ENCODE results near the gene CDKN1B. TPM values are rescaled to one million over a fixed set of nuclear protein-coding genes. Genes with fewer than 3 reads are reported as not detected.
A peak's percentile ranks its signal among the peaks of the same experiment; 100 is the strongest.

CDKN1B gene
- total RNA-seq, 1 donor from 2014 or later = 84.2 TPM

DNA sequence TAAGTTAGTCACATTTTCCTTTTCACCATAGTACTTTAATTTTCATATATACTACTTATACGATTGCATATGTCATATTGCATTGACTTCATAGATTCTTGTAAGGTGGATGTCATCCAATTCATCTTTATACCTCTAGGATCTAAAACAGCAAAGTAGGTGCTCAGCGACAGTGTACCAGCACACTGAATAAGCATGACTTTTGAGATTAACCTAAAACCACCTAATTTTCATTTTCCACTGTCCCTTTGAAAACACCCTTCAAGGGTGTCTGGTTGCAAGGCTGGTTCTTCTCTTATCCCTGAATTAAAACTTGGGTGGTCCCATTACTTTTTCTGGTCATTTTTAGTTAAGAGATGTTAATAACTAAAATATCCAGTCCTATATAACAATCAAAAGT lies 25.6 kb upstream of the CDKN1B start:
- no peak overlapping the region for H3K4me3 ChIP-seq
- no peaks in the 10 kb centered on the region for H3K9me3 ChIP-seq (ENCODE audit: low read depth)
- Mint-ChIP-seq H3K27me3 (ENCODE audit: insufficient read depth, low read depth) (no peaks in the 10 kb centered on the region), H3K4me1 (peaks cover 19% of the 10 kb centered on the region), H3K36me3 (no peaks in the 10 kb centered on the region), H3K9me3 (no peaks in the 10 kb centered on the region), H3K4me3 (no peak overlapping the region), H3K27ac (no peak overlapping the region)
- no peak overlapping the region for H3K4me2 ChIP-seq
- H3K27me3 ChIP-seq = no peaks in the 10 kb centered on the region
- H3K36me3 ChIP-seq = no peaks in the 10 kb centered on the region
- H3K9ac ChIP-seq = no peak overlapping the region
- H3F3A ChIP-seq (ENCODE audit: low read depth) = peaks cover 22% of the 10 kb centered on the region
- H3K4me1 ChIP-seq = peaks cover 38% of the 10 kb centered on the region
- no peak overlapping the region for H3K27ac ChIP-seq
- no peaks in the 10 kb centered on the region for H4K20me1 ChIP-seq (ENCODE audit: low read depth)
- no peaks in the 10 kb centered on the region for H3K79me2 ChIP-seq (ENCODE audit: low read depth)
- TF ChIP-seq, protein P1, sequence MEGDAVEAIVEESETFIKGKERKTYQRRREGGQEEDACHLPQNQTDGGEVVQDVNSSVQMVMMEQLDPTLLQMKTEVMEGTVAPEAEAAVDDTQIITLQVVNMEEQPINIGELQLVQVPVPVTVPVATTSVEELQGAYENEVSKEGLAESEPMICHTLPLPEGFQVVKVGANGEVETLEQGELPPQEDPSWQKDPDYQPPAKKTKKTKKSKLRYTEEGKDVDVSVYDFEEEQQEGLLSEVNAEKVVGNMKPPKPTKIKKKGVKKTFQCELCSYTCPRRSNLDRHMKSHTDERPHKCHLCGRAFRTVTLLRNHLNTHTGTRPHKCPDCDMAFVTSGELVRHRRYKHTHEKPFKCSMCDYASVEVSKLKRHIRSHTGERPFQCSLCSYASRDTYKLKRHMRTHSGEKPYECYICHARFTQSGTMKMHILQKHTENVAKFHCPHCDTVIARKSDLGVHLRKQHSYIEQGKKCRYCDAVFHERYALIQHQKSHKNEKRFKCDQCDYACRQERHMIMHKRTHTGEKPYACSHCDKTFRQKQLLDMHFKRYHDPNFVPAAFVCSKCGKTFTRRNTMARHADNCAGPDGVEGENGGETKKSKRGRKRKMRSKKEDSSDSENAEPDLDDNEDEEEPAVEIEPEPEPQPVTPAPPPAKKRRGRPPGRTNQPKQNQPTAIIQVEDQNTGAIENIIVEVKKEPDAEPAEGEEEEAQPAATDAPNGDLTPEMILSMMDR (IDR thresholded peaks at IDR 0.05) = no peak
- TF ChIP-seq EZH2 (IDR thresholded peaks at IDR 0.05) (no peak), EZH2phosphoT487 (IDR thresholded peaks at IDR 0.05) (no peak)
- no peak for DNase-seq (ENCODE audit: low spot score)
- no peak overlapping the region for H2AFZ ChIP-seq (replicated peaks)

DNA sequence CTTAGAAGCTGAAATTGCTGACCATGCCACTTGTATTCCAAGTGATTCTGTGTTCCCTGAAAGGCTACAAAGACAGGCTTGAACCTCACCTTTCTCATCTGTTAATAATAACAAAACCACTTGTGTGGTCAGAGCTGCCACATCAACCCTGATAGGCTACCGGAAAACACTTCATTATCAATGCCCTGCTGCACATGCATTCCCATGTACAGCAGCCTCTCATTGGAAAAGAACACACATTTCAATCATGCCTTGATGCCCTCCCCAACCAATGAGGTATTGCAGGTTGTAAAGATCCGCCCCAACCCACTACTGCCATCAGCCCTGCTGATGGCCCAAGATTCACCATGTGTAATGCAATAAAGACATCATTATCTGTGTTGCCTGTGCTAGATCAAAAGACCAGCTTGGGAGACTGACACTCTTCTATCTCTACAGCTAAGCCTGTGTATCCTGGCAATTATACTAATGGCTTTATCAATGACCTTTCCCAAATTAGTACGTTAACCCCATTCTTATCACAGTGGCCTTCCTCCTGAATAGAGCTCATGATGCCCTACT lies 24.0 kb upstream of the CDKN1B start:
- Histone ChIP-seq H4K20me1 (ENCODE audit: low read depth) (no peaks in the 10 kb centered on the region), H3K9ac (no peak overlapping the region), H3K27me3 (no peaks in the 10 kb centered on the region), H3K36me3 (no peaks in the 10 kb centered on the region), H3K27ac (no peak overlapping the region), H3K9me3 (ENCODE audit: low read depth) (no peaks in the 10 kb centered on the region), H3K4me3 (no peak overlapping the region), H3K4me2 (no peak overlapping the region), H3K4me1 (peaks cover 34% of the 10 kb centered on the region), H3K79me2 (ENCODE audit: low read depth) (no peaks in the 10 kb centered on the region), H2AFZ (replicated peaks) (no peak overlapping the region), H3F3A (ENCODE audit: low read depth) (peaks cover 25% of the 10 kb centered on the region)
- Mint-ChIP-seq H3K27me3 (ENCODE audit: insufficient read depth, low read depth) (no peaks in the 10 kb centered on the region), H3K9me3 (no peaks in the 10 kb centered on the region), H3K4me1 (peaks cover 12% of the 10 kb centered on the region), H3K36me3 (no peaks in the 10 kb centered on the region), H3K27ac (no peak overlapping the region), H3K4me3 (no peak overlapping the region)
- no peak for DNase-seq (ENCODE audit: low spot score)
- TF ChIP-seq, protein P1 (IDR thresholded peaks at IDR 0.05) = no peak
- no peak for TF ChIP-seq EZH2 (IDR thresholded peaks at IDR 0.05)
- no peak for TF ChIP-seq EZH2phosphoT487 (IDR thresholded peaks at IDR 0.05)

DNA sequence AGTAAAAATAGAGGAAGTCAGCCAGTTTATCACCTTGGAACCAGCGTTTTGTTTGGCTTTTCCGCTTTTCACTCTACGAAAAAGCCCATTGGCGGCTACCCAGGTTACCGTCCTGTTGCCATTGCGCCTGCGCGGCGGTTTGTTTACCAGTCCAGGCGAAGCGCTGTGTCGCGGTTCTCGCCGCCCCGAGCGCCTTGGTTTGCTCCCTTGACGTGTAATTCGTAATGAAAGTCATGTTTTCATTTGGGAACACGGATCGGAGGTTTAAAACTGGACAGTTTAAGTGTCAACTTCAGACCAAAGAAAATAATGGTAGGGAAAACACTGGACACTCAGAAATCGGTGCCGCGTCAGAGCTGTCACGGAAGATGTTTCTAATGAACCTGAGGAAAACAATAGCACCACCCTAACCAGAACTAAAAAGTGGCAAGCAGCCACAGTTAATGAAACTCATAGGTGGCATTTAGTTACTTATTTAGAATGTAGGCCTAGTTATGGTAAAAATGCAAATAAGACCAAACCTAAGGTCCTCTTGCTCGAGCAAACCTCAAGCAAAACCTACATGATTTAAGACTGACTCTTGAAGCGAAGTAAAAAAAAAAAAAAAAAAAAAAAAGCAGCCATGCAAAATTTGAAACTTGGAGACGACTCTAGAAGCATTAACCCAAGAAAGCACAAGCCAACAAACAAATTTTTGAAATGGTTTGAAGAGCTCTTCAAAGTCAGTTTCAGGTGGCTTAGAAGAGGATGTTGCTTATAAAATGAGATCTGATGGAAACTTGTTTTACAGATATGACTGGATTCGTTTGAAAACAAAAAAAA lies 20.4 kb upstream of the CDKN1B start:
- no peak overlapping the region for H3K27ac ChIP-seq
- peak overlapping the region; percentile 84 for H3K4me2 ChIP-seq
- H3K4me3 Mint-ChIP-seq = peak overlapping the region; percentile 86
- H2AFZ ChIP-seq (replicated peaks) = peak overlapping the region; percentile 85
- H4K20me1 ChIP-seq (ENCODE audit: low read depth) = no peaks in the 10 kb centered on the region
- no peaks in the 10 kb centered on the region for H3K36me3 ChIP-seq
- no peaks in the 10 kb centered on the region for H3K9me3 Mint-ChIP-seq
- no peaks in the 10 kb centered on the region for H3K27me3 Mint-ChIP-seq (ENCODE audit: insufficient read depth, low read depth)
- no peaks in the 10 kb centered on the region for H3K36me3 Mint-ChIP-seq
- H3K9ac ChIP-seq = no peak overlapping the region
- peak overlapping the region; percentile 52 for H3K4me3 ChIP-seq
- TF ChIP-seq, protein P1 (IDR thresholded peaks at IDR 0.05) = no peak
- TF ChIP-seq EZH2 (IDR thresholded peaks at IDR 0.05) = no peak
- TF ChIP-seq EZH2phosphoT487 (IDR thresholded peaks at IDR 0.05) = no peak
- H3K4me1 ChIP-seq = peaks cover 42% of the 10 kb centered on the region
- peak overlapping the region; percentile 96 for H3K27ac Mint-ChIP-seq
- peak; percentile 96 for DNase-seq (ENCODE audit: low spot score)
- H3K79me2 ChIP-seq (ENCODE audit: low read depth) = no peaks in the 10 kb centered on the region
- peaks cover 42% of the 10 kb centered on the region for H3F3A ChIP-seq (ENCODE audit: low read depth)
- H3K27me3 ChIP-seq = no peaks in the 10 kb centered on the region
- H3K9me3 ChIP-seq (ENCODE audit: low read depth) = no peaks in the 10 kb centered on the region
- H3K4me1 Mint-ChIP-seq = peaks cover 15% of the 10 kb centered on the region
